Gastrocnemius medialis (tissue), 4 donors: ENCODE measurements around the gene PDE4B.

Experiments used
- CTCF ChIP-seq, 5 experiments: fragments of 450-650 bp in 3 of 5; fragments of 200-600 bp in 2 of 5; sonication (generic) in 2 of 5; IDR thresholded peaks in 4 of 5; conservative IDR thresholded peaks in 1 of 5; 1 replicate in 4 of 5; 2 replicates in 1 of 5; pipeline ENCODE4 v1.5.1; 2016 to 2019; ENCODE audit warnings: antibody characterized with exemption in 5 of 5, mild to moderate bottlenecking in 3 of 5, moderate library complexity in 3 of 5
- POLR2A ChIP-seq, 2 donors: fragments of 450-650 bp; IDR thresholded peaks; one replicate each; pipeline ENCODE4 v1.6.1; 2017; ENCODE audit warnings: antibody characterized with exemption in 2 of 2, mild to moderate bottlenecking in 2 of 2, moderate library complexity in 2 of 2

GRCh38 chr1:66384258-66384921 lies 591.7 kb downstream of the PDE4B start:
- TF ChIP-seq CTCF (IDR thresholded peaks at IDR 0.05 in 4 of 5, conservative IDR thresholded peaks at IDR 0.05 in 1 of 5) (no peak), POLR2A (IDR thresholded peaks at IDR 0.05) (no peak)
